Measurements from ENCODE around the gene BMP5. TPM values are rescaled to one million over a fixed set of nuclear protein-coding genes. Genes with fewer than 3 reads are reported as not detected.

BMP5 gene
- total and polyA plus RNA-seq, 2 of the 13 experiments (the other 11 are each of a cell fraction or from before 2014, with no cell fraction given) = not detected

DNA sequence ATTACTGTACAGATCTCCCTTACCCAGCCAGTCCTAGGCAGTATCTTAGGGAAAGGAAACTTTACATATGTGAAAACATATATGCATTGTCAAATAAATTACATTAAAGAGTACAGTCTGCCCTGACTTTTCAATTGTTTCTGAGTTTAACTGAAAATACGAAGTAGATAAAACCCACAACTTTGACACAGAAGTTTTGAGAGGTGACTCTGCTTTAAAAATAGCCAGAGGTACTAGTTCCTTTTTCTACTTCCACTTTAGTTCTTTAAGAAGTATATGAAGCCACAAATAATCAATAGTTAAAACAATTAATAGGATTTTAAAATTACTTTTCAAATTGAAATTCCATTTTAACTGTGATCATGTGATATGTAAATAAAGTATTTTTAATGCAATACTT, 62.9 kb downstream of the BMP5 start:
- TF ChIP-seq ZNF564 (CRISPR knock-in tag; IDR thresholded peaks at IDR 0.05) (no peak), ZNF792 (CRISPR knock-in tag; IDR thresholded peaks at IDR 0.05) (no peak), ATF3 (CRISPR knock-in tag; IDR thresholded peaks at IDR 0.05) (no peak)
- H3K4me3 ChIP-seq (replicated peaks in 1 of 3; ENCODE audit: insufficient read depth in 1 of 3, low read depth in 2 of 3, low read length in 3 of 3) = no peak overlapping the region
- no peak overlapping the region for H2AFZ ChIP-seq (ENCODE audit: low read length)
- WGBS (ENCODE audit: low lambda C conversion rate) = 3% methylated on average over 1 of the region's 1 CpG
- H3K27ac ChIP-seq (ENCODE audit: extremely low read length, insufficient read depth, low read length) = no peak overlapping the region
- DNase-seq (ENCODE audit: low spot score) (no peak), FAIRE-seq (no peak), ATAC-seq (no peak)
- ChIA-PET CTCF (ENCODE audit: low intra/inter-chr PET ratio, low total read pairs) (no interaction called here), POLR2A (no interaction called here)
- no peaks in the 10 kb centered on the region for H3K79me2 ChIP-seq (ENCODE audit: insufficient read depth, low read length)
- no peaks in the 10 kb centered on the region for H3K9me3 ChIP-seq (ENCODE audit: low read length)
- BruUV-seq (replicated peaks) = no TSS peak
- no peak overlapping the region for H3K4me2 ChIP-seq (ENCODE audit: low read depth, low read length)
- no peak overlapping the region for H3K9ac ChIP-seq (ENCODE audit: insufficient read depth, low read depth, low read length)
- no peaks in the 10 kb centered on the region for H3K4me1 ChIP-seq (ENCODE audit: insufficient read depth, low read length)
- H3K36me3 ChIP-seq (replicated peaks in 1 of 2; ENCODE audit: control insufficient read depth in 1 of 2, insufficient read depth in 2 of 2, low read length in 2 of 2) = no peaks in the 10 kb centered on the region
- no peaks in the 10 kb centered on the region for H4K20me1 ChIP-seq (ENCODE audit: insufficient read depth, low read length)
- intact Hi-C loops (cut with micrococcal nuclease; ENCODE audit: unreplicated experiment) = no loop called here
- in situ Hi-C loops (cut with HindIII; ENCODE audit: extremely low pct_ligation_motif_present, low pct_unique_long_range_greater_than_20kb) = no loop called here
- H3K27me3 ChIP-seq (ENCODE audit: control insufficient read depth in 1 of 2, insufficient read depth in 2 of 2, low read length in 2 of 2) = no peaks in the 10 kb centered on the region

DNA sequence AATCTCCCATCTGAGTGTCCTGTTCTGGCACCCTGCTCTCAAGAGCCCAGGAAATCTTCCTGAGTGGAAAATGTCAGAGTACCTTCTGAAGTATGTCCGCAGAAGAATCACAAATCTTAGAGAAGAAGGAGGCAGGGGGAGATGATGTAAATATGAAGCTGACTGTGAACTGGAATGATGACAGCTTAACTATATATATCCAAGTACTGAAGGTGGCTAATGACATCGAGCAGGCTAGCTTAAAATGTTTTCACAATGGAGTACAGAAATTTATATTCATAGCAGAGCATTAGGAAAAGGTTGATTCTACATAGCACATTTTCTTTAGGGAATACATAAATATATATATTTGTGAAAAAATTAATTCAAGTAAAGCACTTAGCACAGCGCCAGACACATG, 64.3 kb downstream of the BMP5 start:
- Histone ChIP-seq H3K4me3 (replicated peaks in 1 of 3; ENCODE audit: insufficient read depth in 1 of 3, low read depth in 2 of 3, low read length in 3 of 3) (no peak overlapping the region), H2AFZ (ENCODE audit: low read length) (no peak overlapping the region), H4K20me1 (ENCODE audit: insufficient read depth, low read length) (no peaks in the 10 kb centered on the region), H3K36me3 (replicated peaks in 1 of 2; ENCODE audit: control insufficient read depth in 1 of 2, insufficient read depth in 2 of 2, low read length in 2 of 2) (no peaks in the 10 kb centered on the region), H3K79me2 (ENCODE audit: insufficient read depth, low read length) (no peaks in the 10 kb centered on the region), H3K27me3 (ENCODE audit: control insufficient read depth in 1 of 2, insufficient read depth in 2 of 2, low read length in 2 of 2) (no peaks in the 10 kb centered on the region), H3K9me3 (ENCODE audit: low read length) (no peaks in the 10 kb centered on the region), H3K9ac (ENCODE audit: insufficient read depth, low read depth, low read length) (no peak overlapping the region), H3K4me1 (ENCODE audit: insufficient read depth, low read length) (no peaks in the 10 kb centered on the region), H3K4me2 (ENCODE audit: low read depth, low read length) (no peak overlapping the region), H3K27ac (ENCODE audit: extremely low read length, insufficient read depth, low read length) (no peak overlapping the region)
- WGBS (ENCODE audit: low lambda C conversion rate) = 0% methylated on average over 3 of the region's 3 CpGs
- ChIA-PET CTCF (ENCODE audit: low intra/inter-chr PET ratio, low total read pairs) (no interaction called here), POLR2A (no interaction called here)
- TF ChIP-seq ZNF572 (CRISPR knock-in tag; IDR thresholded peaks at IDR 0.05) (no peak), TCF12 (IDR thresholded peaks at IDR 0.05) (no peak), TCF12 (CRISPR knock-in tag; IDR thresholded peaks at IDR 0.05) (no peak), TP53 (CRISPR knock-in tag; conservative IDR thresholded peaks at IDR 0.05) (no peak), SP2 (CRISPR knock-in tag; IDR thresholded peaks at IDR 0.05) (no peak), ZNF768 (CRISPR knock-in tag; IDR thresholded peaks at IDR 0.05) (no peak), ZFY (CRISPR knock-in tag; IDR thresholded peaks at IDR 0.05) (no peak), MTERF4 (CRISPR knock-in tag; IDR thresholded peaks at IDR 0.05) (no peak), ONECUT2 (CRISPR knock-in tag; IDR thresholded peaks at IDR 0.05) (no peak), AGO1 (IDR thresholded peaks at IDR 0.05; ENCODE audit: low read depth, low read length, poor library complexity, severe bottlenecking) (no peak), ZNF549 (CRISPR knock-in tag; IDR thresholded peaks at IDR 0.05) (no peak), ZNF354B (CRISPR knock-in tag; IDR thresholded peaks at IDR 0.05) (no peak)
- TF ChIP-seq, protein P1, sequence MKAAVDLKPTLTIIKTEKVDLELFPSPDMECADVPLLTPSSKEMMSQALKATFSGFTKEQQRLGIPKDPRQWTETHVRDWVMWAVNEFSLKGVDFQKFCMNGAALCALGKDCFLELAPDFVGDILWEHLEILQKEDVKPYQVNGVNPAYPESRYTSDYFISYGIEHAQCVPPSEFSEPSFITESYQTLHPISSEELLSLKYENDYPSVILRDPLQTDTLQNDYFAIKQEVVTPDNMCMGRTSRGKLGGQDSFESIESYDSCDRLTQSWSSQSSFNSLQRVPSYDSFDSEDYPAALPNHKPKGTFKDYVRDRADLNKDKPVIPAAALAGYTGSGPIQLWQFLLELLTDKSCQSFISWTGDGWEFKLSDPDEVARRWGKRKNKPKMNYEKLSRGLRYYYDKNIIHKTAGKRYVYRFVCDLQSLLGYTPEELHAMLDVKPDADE (CRISPR knock-in tag; IDR thresholded peaks at IDR 0.05) = no peak
- no TSS peak for BruUV-seq (replicated peaks)
- no peak for DNase-seq (ENCODE audit: low spot score)
- ATAC-seq = no peak
- no peak for FAIRE-seq
- intact Hi-C loops (cut with micrococcal nuclease; ENCODE audit: unreplicated experiment) (no loop called here), in situ Hi-C loops (cut with HindIII; ENCODE audit: extremely low pct_ligation_motif_present, low pct_unique_long_range_greater_than_20kb) (no loop called here)
